SK-N-SH (cell line): ENCODE measurements around the gene SLC23A1. TPM values are rescaled to one million over a fixed set of nuclear protein-coding genes. Genes with fewer than 3 reads are reported as not detected.

Experiments
- CTCF ChIA-PET: fragments of 300-600, 350-600 bp; formaldehyde crosslinking; extraction: SDS; loops from one replicate; lab custom pipeline; 2021; lab: Yijun Ruan, JAX
- POLR2A ChIA-PET: fragments of 350-600 bp; sonication (Branson Sonifier 250); formaldehyde crosslinking; extraction: SDS; loops from one replicate; lab custom pipeline; 2020; ENCODE audit warnings: antibody characterized with exemption, inconsistent platforms; lab: Yijun Ruan, JAX
- DNase-seq: peaks from one replicate; pipeline ENCODE4 v3.0.0; 2012
- H2AFZ ChIP-seq: fragments of 200-600 bp; sonication (generic); 2 replicates; pipeline ENCODE4 v1.8.1; 2016; ENCODE audit warnings: antibody characterized with exemption, mild to moderate bottlenecking, low read depth
- H3F3A ChIP-seq: fragments of 200-600 bp; sonication (generic); replicated peaks from 2 replicates; pipeline ENCODE3; 2016; ENCODE audit warnings: antibody characterized with exemption, mild to moderate bottlenecking; ENCODE audit not compliant: insufficient read depth
- H3K27ac ChIP-seq, 2 experiments: fragments of 200-500 bp in 1 of 2; fragments of 200-600 bp in 1 of 2; sonication (Bioruptor generic) in 1 of 2; sonication (generic), shearing (Covaris generic) in 1 of 2; 2 replicates each; pipeline versions ENCODE4 v1.5.1 to v1.6.1; 2014 to 2016; ENCODE audit warnings: low read depth in 2 of 2, inconsistent platforms in 1 of 2, low read length in 1 of 2, mild to moderate bottlenecking in 1 of 2, mixed read lengths in 1 of 2
- H3K27me3 ChIP-seq: fragments of 200-600 bp; sonication (generic), shearing (Covaris generic); 2 replicates; pipeline ENCODE4 v1.6.1; 2016; ENCODE audit warnings: mixed run types; ENCODE audit not compliant: insufficient read depth
- H3K36me3 ChIP-seq, 2 experiments: fragments of 200-500 bp in 1 of 2; fragments of 200-600 bp in 1 of 2; sonication (Bioruptor generic) in 1 of 2; sonication (generic) in 1 of 2; replicated peaks in 1 of 2; 2 replicates each; pipeline versions ENCODE3 to v1.5.1; 2014 to 2016; ENCODE audit warnings: low read length in 1 of 2, mild to moderate bottlenecking in 1 of 2; ENCODE audit not compliant: insufficient read depth in 2 of 2, control insufficient read depth in 1 of 2
- H3K4me1 ChIP-seq, 2 experiments: fragments of 200-500 bp in 1 of 2; fragments of 200-600 bp in 1 of 2; sonication (Bioruptor generic) in 1 of 2; sonication (generic), shearing (Covaris generic) in 1 of 2; 2 replicates each; pipeline versions ENCODE4 v1.5.1 to v1.6.1; 2014 to 2016; ENCODE audit warnings: low read depth in 1 of 2, low read length in 1 of 2, mixed run types in 1 of 2; ENCODE audit not compliant: insufficient read depth in 2 of 2, control insufficient read depth in 1 of 2
- H3K4me2 ChIP-seq: fragments of 200-600 bp; sonication (generic), shearing (Covaris generic); 2 replicates; pipeline ENCODE4 v1.6.1; 2017; ENCODE audit warnings: mixed run types
- H3K4me3 ChIP-seq, 2 experiments: fragments of 200-500 bp in 1 of 2; fragments of 200-600 bp in 1 of 2; sonication (Bioruptor generic) in 1 of 2; sonication (generic), shearing (Covaris generic) in 1 of 2; 2 replicates each; pipeline versions ENCODE4 v1.5.1 to v1.8.1; 2014 to 2016; ENCODE audit warnings: low read depth in 2 of 2, inconsistent platforms in 1 of 2, low read length in 1 of 2, mild to moderate bottlenecking in 1 of 2, mixed read lengths in 1 of 2, moderate library complexity in 1 of 2
- H3K79me2 ChIP-seq: fragments of 200-600 bp; sonication (generic); 2 replicates; pipeline ENCODE4 v1.8.1; 2017; ENCODE audit warnings: mild to moderate bottlenecking; ENCODE audit not compliant: insufficient read depth
- H3K9ac ChIP-seq: fragments of 200-600 bp; sonication (generic); 2 replicates; pipeline ENCODE4 v1.6.1; 2017; ENCODE audit warnings: mixed run types
- H3K9me2 ChIP-seq: fragments of 200-600 bp; sonication (generic); 2 replicates; pipeline ENCODE4 v1.6.1; 2017; ENCODE audit warnings: mixed run types
- H3K9me3 ChIP-seq: fragments of 200-600 bp; sonication (generic); 2 replicates; pipeline ENCODE4 v1.6.1; 2017; ENCODE audit warnings: mixed run types, mild to moderate bottlenecking, moderate library complexity
- H4K20me1 ChIP-seq: fragments of 200-600 bp; sonication (generic); 2 replicates; pipeline ENCODE4 v1.6.1; 2017; ENCODE audit warnings: mild to moderate bottlenecking, mixed run types; ENCODE audit not compliant: insufficient read depth
- CTCF ChIP-seq: fragments of 200-600 bp; sonication (generic); IDR thresholded peaks from 2 replicates; pipeline ENCODE4 v1.6.1; 2017; ENCODE audit warnings: antibody characterized with exemption, mild to moderate bottlenecking, moderate library complexity
- EZH2phosphoT487 ChIP-seq: fragments of 200-600 bp; sonication (generic); IDR thresholded peaks from 2 replicates; pipeline ENCODE4 v1.6.1; 2017; ENCODE audit warnings: low read depth, mixed run types, mild to moderate bottlenecking, antibody characterized with exemption, moderate library complexity, borderline replicate concordance
- IRF3 ChIP-seq: fragments of 150-350 bp; IDR thresholded peaks from 2 replicates; pipeline ENCODE4 v1.6.1; 2016; ENCODE audit warnings: mild to moderate bottlenecking, low read depth, low read length
- JUND ChIP-seq: IDR thresholded peaks from 2 replicates; pipeline ENCODE4 v1.4.0; 2012
- MAX ChIP-seq: IDR thresholded peaks from 2 replicates; pipeline ENCODE4 v1.4.0; 2012; ENCODE audit warnings: low read depth
- MEF2A ChIP-seq: IDR thresholded peaks from 2 replicates; pipeline ENCODE4 v1.4.0; 2012; ENCODE audit warnings: low read depth, borderline replicate concordance
- PBX3 ChIP-seq: IDR thresholded peaks from 2 replicates; pipeline ENCODE4; 2012
- RCOR1 ChIP-seq: fragments of 150-350 bp; IDR thresholded peaks from 2 replicates; pipeline ENCODE4 v1.6.1; 2017; ENCODE audit warnings: antibody characterized with exemption, low read length
- REST ChIP-seq: IDR thresholded peaks from 2 replicates; pipeline ENCODE4 v1.6.1; 2012; ENCODE audit warnings: mild to moderate bottlenecking, low read depth, low read length, moderate library complexity
- RFX5 ChIP-seq: IDR thresholded peaks from 2 replicates; pipeline ENCODE4 v1.6.1; 2012; ENCODE audit warnings: mild to moderate bottlenecking, improper control_type of control experiment, low read length
- SIN3A ChIP-seq: IDR thresholded peaks from 2 replicates; pipeline ENCODE4 v1.6.1; 2012; ENCODE audit warnings: low read depth, mild to moderate bottlenecking, low read length, moderate library complexity, borderline replicate concordance
- SMC3 ChIP-seq: IDR thresholded peaks from 2 replicates; pipeline ENCODE4 v1.6.1; 2012; ENCODE audit warnings: low read depth, low read length, improper control_type of control experiment
- TAF1 ChIP-seq: IDR thresholded peaks from 2 replicates; pipeline ENCODE4 v1.6.1; 2012; ENCODE audit warnings: low read depth, mild to moderate bottlenecking, low read length, moderate library complexity, borderline replicate concordance
- TCF12 ChIP-seq: IDR thresholded peaks from 2 replicates; pipeline ENCODE4 v1.4.0; 2012
- USF1 ChIP-seq: IDR thresholded peaks from 2 replicates; pipeline ENCODE4 v1.4.0; 2012; ENCODE audit warnings: low read depth, borderline replicate concordance
- USF2 ChIP-seq: fragments of 150-350 bp; IDR thresholded peaks from 2 replicates; pipeline ENCODE4 v1.6.1; 2017; ENCODE audit warnings: antibody characterized with exemption, low read length, low read depth, borderline replicate concordance
- WGBS: methylation state at CpG from one replicate; pipeline ENCODE4 v1.1.6; 2017; ENCODE audit warnings: low lambda C conversion rate; 5-methylcytosine and 5-hydroxymethylcytosine counted together
- polyA plus RNA-seq, 3 experiments: library from polyadenylated mRNA; depleted of rRNA; stranded (reverse); fragments of >200 nt; gene quantifications; 2 replicates each; pipeline ENCODE4 v1.2.3, GENCODE V29; 2012

SLC23A1 gene
- polyA plus RNA-seq, 1 of the 3 experiments (the other 2 are of a cell fraction) = not detected

- ChIA-PET POLR2A (no interaction called here), CTCF (interaction anchor here (1.3 to 9.7 kb wide), 3 partner anchors 7 to 98 kb away, joined by 3 to 324 read pairs (median 7); no protein-coding TSS in a partner anchor)
- Histone ChIP-seq H3K4me1 (peaks cover 0 to 4% of the 10 kb centered on the region in 2 experiments; a peak in 1 of 4 replicates), H3K27ac (no peak overlapping the region), H3K27me3 (no peaks in the 10 kb centered on the region), H3K36me3 (peaks cover 42 to 59% of the 10 kb centered on the region in 2 experiments), H3K9me3 (no peaks in the 10 kb centered on the region), H4K20me1 (no peaks in the 10 kb centered on the region), H3F3A (peaks cover 3% of the 10 kb centered on the region), H3K4me2 (no peak overlapping the region), H2AFZ (no peak overlapping the region), H3K9me2 (no peaks in the 10 kb centered on the region), H3K4me3 (no peak overlapping the region), H3K79me2 (no peaks in the 10 kb centered on the region), H3K9ac (no peak overlapping the region)
- TF ChIP-seq MAX = no peak
- no peak for TF ChIP-seq REST
- no peak for TF ChIP-seq MEF2A
- no peak for TF ChIP-seq RCOR1
- no peak for TF ChIP-seq USF1
- no peak for TF ChIP-seq RFX5
- TF ChIP-seq PBX3 = no peak
- TF ChIP-seq TAF1 = no peak
- no peak for TF ChIP-seq EZH2phosphoT487
- no peak for DNase-seq
- 89% methylated on average over 3 of the region's 4 CpGs for WGBS
Observed at GRCh38 chr5:139417214-139417613, 34.1 kb upstream of the SLC23A1 start.

- Histone ChIP-seq H3K27ac (no peak overlapping the region), H3K4me1 (peaks cover 0 to 4% of the 10 kb centered on the region in 2 experiments; a peak in 1 of 4 replicates), H4K20me1 (no peaks in the 10 kb centered on the region), H3F3A (no peaks in the 10 kb centered on the region), H3K9ac (no peak overlapping the region), H3K4me2 (no peak overlapping the region), H2AFZ (no peak overlapping the region), H3K79me2 (no peaks in the 10 kb centered on the region), H3K9me2 (no peaks in the 10 kb centered on the region), H3K27me3 (no peaks in the 10 kb centered on the region), H3K9me3 (no peaks in the 10 kb centered on the region), H3K36me3 (peaks cover 42 to 59% of the 10 kb centered on the region in 2 experiments), H3K4me3 (no peak overlapping the region)
- ChIA-PET POLR2A (no interaction called here), CTCF (interaction anchor here (1.3 to 1.6 kb wide), 3 partner anchors 8 to 97 kb away, joined by 3 to 7 read pairs (median 5); no protein-coding TSS in a partner anchor)
- WGBS = 94% methylated on average over 9 of the region's 9 CpGs
- no peak for TF ChIP-seq SMC3
- no peak for TF ChIP-seq RCOR1
- TF ChIP-seq USF2 = no peak
- no peak for TF ChIP-seq CTCF
- no peak for TF ChIP-seq SIN3A
- TF ChIP-seq TCF12 = no peak
- no peak for TF ChIP-seq IRF3
- TF ChIP-seq JUND = no peak
- no peak for DNase-seq
Observed at GRCh38 chr5:139416651-139417050, 33.6 kb upstream of the SLC23A1 start.
